Mesenchymal stem cell (in vitro differentiated cells and primary cell): ENCODE measurements around the gene CCDC27.
"Not testable (repeated sequence)": the region's sequence is repeated elsewhere in the genome, so short reads cannot be mapped to it uniquely, and the experiment has no call there.

Source experiments
- DNase-seq: peaks from one replicate; pipeline ENCODE4 v3.0.0-alpha.2; 2013
- H2AFZ ChIP-seq: one replicate; pipeline ENCODE4 v1.6.1; 2013; ENCODE audit warnings: low read depth, mild to moderate bottlenecking, control low read depth, inconsistent platforms, low read length, moderate library complexity
- H2AK5ac ChIP-seq: 2 replicates; pipeline ENCODE4 v1.6.1; 2013; ENCODE audit warnings: low read length, moderate library complexity, mild to moderate bottlenecking, inconsistent platforms; ENCODE audit not compliant: severe bottlenecking
- H2BK120ac ChIP-seq: one replicate; pipeline ENCODE4 v1.6.1; 2013; ENCODE audit warnings: low read depth, mild to moderate bottlenecking, inconsistent platforms, low read length, moderate library complexity
- H2BK12ac ChIP-seq, 2 experiments: one replicate each; pipeline ENCODE4 v1.6.1; 2013; ENCODE audit warnings: inconsistent platforms in 2 of 2, low read length in 2 of 2, mild to moderate bottlenecking in 2 of 2, moderate library complexity in 2 of 2, control low read depth in 1 of 2
- H2BK15ac ChIP-seq: one replicate; pipeline ENCODE4 v1.6.1; 2013; ENCODE audit warnings: mild to moderate bottlenecking, low read depth, inconsistent platforms; ENCODE audit not compliant: poor library complexity, severe bottlenecking
- H2BK5ac ChIP-seq: 2 replicates; pipeline ENCODE4 v1.6.1; 2013; ENCODE audit warnings: low read depth, mild to moderate bottlenecking, low read length, control low read depth, inconsistent platforms; ENCODE audit not compliant: poor library complexity, severe bottlenecking
- H3K14ac ChIP-seq, 2 experiments: one replicate each; pipeline ENCODE4 v1.6.1; 2013; ENCODE audit warnings: inconsistent platforms in 2 of 2, low read length in 2 of 2, control low read depth in 1 of 2, mild to moderate bottlenecking in 1 of 2, moderate library complexity in 1 of 2
- H3K18ac ChIP-seq, 2 experiments: one replicate each; pipeline ENCODE4 v1.6.1; 2013; ENCODE audit warnings: inconsistent platforms in 2 of 2, low read length in 2 of 2, control low read depth in 1 of 2, low read depth in 1 of 2, mild to moderate bottlenecking in 1 of 2
- H3K23ac ChIP-seq, 2 experiments: one replicate each; pipeline ENCODE4 v1.6.1; 2013; ENCODE audit warnings: inconsistent platforms in 2 of 2, low read length in 2 of 2, mild to moderate bottlenecking in 2 of 2, moderate library complexity in 2 of 2, control low read depth in 1 of 2
- H3K27ac ChIP-seq: 2 replicates; pipeline ENCODE4 v1.5.1; 2013; ENCODE audit warnings: mild to moderate bottlenecking, moderate library complexity, low read length, control low read depth, inconsistent platforms; ENCODE audit not compliant: poor library complexity, severe bottlenecking
- H3K27me3 ChIP-seq, 2 experiments: 2 replicates each; pipeline versions ENCODE4 v1.6.1 to v1.7.0; 2013; ENCODE audit warnings: low read length in 2 of 2, mild to moderate bottlenecking in 2 of 2, moderate library complexity in 2 of 2, control low read depth in 1 of 2, inconsistent platforms in 1 of 2; ENCODE audit not compliant: control insufficient read depth in 1 of 2, insufficient read depth in 1 of 2
- H3K36me3 ChIP-seq, 2 experiments: 2 replicates each; pipeline versions ENCODE4 v1.6.1 to v1.7.0; 2013; ENCODE audit warnings: low read length in 2 of 2, control low read depth in 1 of 2, inconsistent platforms in 1 of 2, low read depth in 1 of 2, mild to moderate bottlenecking in 1 of 2; ENCODE audit not compliant: insufficient read depth in 2 of 2, control insufficient read depth in 1 of 2
- H3K4ac ChIP-seq, 2 experiments: one replicate each; pipeline ENCODE4 v1.6.1; 2013; ENCODE audit warnings: inconsistent platforms in 2 of 2, low read length in 2 of 2, mild to moderate bottlenecking in 2 of 2, moderate library complexity in 2 of 2, control low read depth in 1 of 2, low read depth in 1 of 2
- H3K4me1 ChIP-seq: 2 replicates; pipeline ENCODE4 v1.6.1; 2013; ENCODE audit warnings: low read depth, low read length, control low read depth; ENCODE audit not compliant: control insufficient read depth, insufficient read depth
- H3K4me2 ChIP-seq: 2 replicates; pipeline ENCODE4 v1.6.1; 2013; ENCODE audit warnings: low read length, mild to moderate bottlenecking, inconsistent platforms; ENCODE audit not compliant: poor library complexity, severe bottlenecking
- H3K4me3 ChIP-seq, 2 experiments: 2 replicates each; pipeline versions ENCODE4 v1.5.1 to v1.7.0; 2013; ENCODE audit warnings: low read length in 2 of 2, mild to moderate bottlenecking in 2 of 2, control low read depth in 1 of 2, low read depth in 1 of 2; ENCODE audit not compliant: insufficient read depth in 1 of 2
- H3K79me1 ChIP-seq: replicated peaks from 2 replicates; pipeline ENCODE4 v1.6.1; 2013; ENCODE audit warnings: mild to moderate bottlenecking, control low read depth, low read length, inconsistent platforms; ENCODE audit not compliant: poor library complexity, severe bottlenecking
- H3K9ac ChIP-seq: 2 replicates; pipeline ENCODE4 v1.7.0; 2013; ENCODE audit warnings: mild to moderate bottlenecking, low read length, moderate library complexity
- H3K9me3 ChIP-seq: 2 replicates; pipeline ENCODE4 v1.7.0; 2013; ENCODE audit warnings: mild to moderate bottlenecking, low read length; ENCODE audit not compliant: control insufficient read depth
- H4K8ac ChIP-seq: one replicate; pipeline ENCODE4 v1.6.1; 2013; ENCODE audit warnings: inconsistent platforms, mild to moderate bottlenecking, low read length, moderate library complexity
- H4K91ac ChIP-seq: one replicate; pipeline ENCODE4 v1.6.1; 2013; ENCODE audit warnings: mild to moderate bottlenecking, low read length, inconsistent platforms
- WGBS: methylation state at CpG from one replicate; pipeline ENCODE4 v1.1.7; 2013; ENCODE audit warnings: mixed read lengths; 5-methylcytosine and 5-hydroxymethylcytosine counted together

The CCDC27 gene

DNA sequence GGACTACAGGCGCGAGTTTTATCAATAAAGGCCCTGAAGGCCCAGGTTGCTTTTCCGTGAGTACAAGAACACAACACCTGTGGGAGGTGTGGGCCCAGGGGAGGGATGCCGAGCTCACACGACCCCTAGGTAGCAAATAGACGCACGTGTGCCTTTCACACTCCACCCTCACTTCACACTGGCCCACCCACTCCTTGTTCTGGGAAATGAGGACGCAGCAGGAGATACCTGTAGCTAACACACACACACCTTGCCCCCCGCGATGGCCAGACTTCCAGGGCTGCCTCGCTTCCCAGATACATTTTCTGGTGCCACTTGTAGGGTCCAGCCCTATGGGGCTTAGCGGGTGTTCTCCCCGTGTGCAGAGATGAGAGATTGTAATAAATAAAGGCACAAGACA, 4.3 kb upstream of the CCDC27 start:
- no peak overlapping the region for H3K23ac ChIP-seq
- no peak overlapping the region for H3K18ac ChIP-seq
- H3K14ac ChIP-seq = no peak overlapping the region
- H2AFZ ChIP-seq = no peak overlapping the region
- no peak overlapping the region for H2BK120ac ChIP-seq
- WGBS = 84% methylated on average over 13 of the region's 13 CpGs
- H3K36me3 ChIP-seq = peaks cover 2 to 6% of the 10 kb centered on the region in 2 experiments
- peaks cover 16 to 27% of the 10 kb centered on the region in 2 experiments for H3K27me3 ChIP-seq
- DNase-seq = no peak
- no peaks in the 10 kb centered on the region for H3K9me3 ChIP-seq
- no peak overlapping the region for H3K4ac ChIP-seq
- H2BK15ac ChIP-seq = no peak overlapping the region
- H3K4me3 ChIP-seq = peak overlapping the region in 1 of 2 experiments; percentile 85
- H4K91ac ChIP-seq = no peak overlapping the region
- H3K4me2 ChIP-seq = no peak overlapping the region
- H3K4me1 ChIP-seq = peaks cover 26% of the 10 kb centered on the region
- no peak overlapping the region for H2AK5ac ChIP-seq
- H4K8ac ChIP-seq = peak overlapping the region; percentile 76
- peak overlapping the region; percentile 81 for H3K9ac ChIP-seq
- peaks cover 7% of the 10 kb centered on the region for H3K79me1 ChIP-seq
- no peak overlapping the region for H3K27ac ChIP-seq
- no peak overlapping the region for H2BK5ac ChIP-seq
- no peak overlapping the region for H2BK12ac ChIP-seq

DNA sequence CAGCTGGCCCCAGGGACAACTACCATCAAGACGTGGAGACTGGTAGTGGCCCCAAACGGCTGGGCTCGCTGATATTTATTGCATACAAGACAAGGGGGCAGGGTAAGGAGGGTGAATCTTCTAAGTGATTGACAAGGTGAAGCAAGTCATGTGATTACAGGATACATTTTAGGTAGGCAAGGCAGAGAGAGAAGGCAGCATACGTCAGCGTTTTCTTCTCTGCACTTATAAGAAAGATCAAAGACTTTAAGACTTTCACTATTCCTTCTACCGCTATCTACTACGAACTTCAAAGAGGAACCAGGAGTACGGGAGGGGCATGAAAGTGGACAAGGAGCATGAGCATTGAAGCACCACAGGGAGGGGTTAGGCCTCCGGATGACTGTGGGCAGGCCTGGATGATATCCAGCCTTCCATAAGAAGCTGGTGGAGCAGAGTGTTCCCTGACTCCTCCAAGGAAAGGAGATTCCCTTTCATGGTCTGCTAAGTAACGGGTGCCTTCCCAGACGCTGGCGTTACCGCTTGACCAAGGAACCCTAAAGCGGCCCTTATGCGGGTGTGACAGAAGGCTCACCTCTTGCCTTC, 3.8 kb upstream of the CCDC27 start:
- H2BK120ac ChIP-seq, H3K9ac ChIP-seq, H3K18ac ChIP-seq, H2BK12ac ChIP-seq, H3K14ac ChIP-seq, H3K4me3 ChIP-seq, H3K27ac ChIP-seq, H3K9me3 ChIP-seq, H3K36me3 ChIP-seq, H4K91ac ChIP-seq, H3K4ac ChIP-seq, H3K4me2 ChIP-seq, DNase-seq, H4K8ac ChIP-seq, H3K23ac ChIP-seq, H2BK15ac ChIP-seq, H3K79me1 ChIP-seq, H2AK5ac ChIP-seq, H2AFZ ChIP-seq, H2BK5ac ChIP-seq: not testable (repeated sequence)
- WGBS = 85% methylated on average over 7 of the region's 15 CpGs
- peaks cover 16 to 29% of the 10 kb centered on the region in 2 experiments for H3K27me3 ChIP-seq
- H3K4me1 ChIP-seq = peaks cover 26% of the 10 kb centered on the region

DNA sequence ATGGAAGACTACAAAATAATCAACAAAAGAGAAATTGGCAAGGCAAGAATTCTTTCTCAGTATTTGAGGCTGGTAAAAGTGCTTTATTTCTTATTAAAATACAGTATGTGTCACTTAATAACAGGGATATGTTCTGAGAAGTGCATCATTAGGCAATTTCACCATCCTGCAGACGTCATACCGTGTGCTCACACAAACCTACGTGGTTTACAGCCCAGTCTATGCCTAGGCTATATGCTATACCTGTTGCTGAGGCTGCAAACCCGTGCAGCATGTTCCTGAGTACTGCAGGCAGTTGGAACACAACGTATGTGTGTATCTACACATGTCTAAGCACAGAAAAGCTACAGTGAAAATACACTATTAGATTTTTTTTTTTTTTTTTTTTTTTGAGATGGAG, 2.7 kb upstream of the CCDC27 start:
- Histone ChIP-seq H4K91ac (no peak overlapping the region), H2BK5ac (no peak overlapping the region), H3K4me2 (no peak overlapping the region), H2BK15ac (no peak overlapping the region), H2AK5ac (no peak overlapping the region), H3K36me3 (peaks cover 0 to 3% of the 10 kb centered on the region in 2 experiments), H2BK12ac (no peak overlapping the region), H3K9ac (no peak overlapping the region), H3K23ac (no peak overlapping the region), H4K8ac (no peak overlapping the region), H3K4me1 (peaks cover 25% of the 10 kb centered on the region), H3K18ac (no peak overlapping the region), H2AFZ (no peak overlapping the region), H3K14ac (no peak overlapping the region), H3K27me3 (peaks cover 25 to 38% of the 10 kb centered on the region in 2 experiments), H2BK120ac (no peak overlapping the region), H3K9me3 (no peaks in the 10 kb centered on the region), H3K79me1 (peaks cover 4% of the 10 kb centered on the region), H3K27ac (no peak overlapping the region), H3K4me3 (no peak overlapping the region), H3K4ac (no peak overlapping the region)
- DNase-seq = no peak
- WGBS = 75% methylated on average over 4 of the region's 5 CpGs

DNA sequence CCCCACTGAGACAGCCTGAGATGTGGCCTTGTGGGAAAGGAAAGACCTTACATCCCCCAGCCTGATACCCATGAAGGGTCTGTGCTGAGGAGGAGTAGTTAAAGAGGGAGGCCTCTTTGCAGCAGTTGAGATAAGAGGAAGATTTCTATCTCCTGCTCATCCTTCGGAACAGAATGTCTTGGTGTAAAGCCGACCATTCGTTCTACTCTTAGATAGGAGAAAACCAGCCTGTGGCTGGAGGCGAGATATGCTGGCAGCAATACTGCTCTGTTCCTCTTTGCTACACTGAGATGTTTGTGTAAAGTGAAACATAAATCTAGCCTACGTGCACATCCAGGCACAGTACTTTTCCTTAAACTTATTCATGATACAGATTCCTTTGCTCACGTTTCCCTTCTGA, 1.5 kb upstream of the CCDC27 start:
- no peak overlapping the region for H2BK120ac ChIP-seq
- no peak overlapping the region for H2BK5ac ChIP-seq
- no peak overlapping the region for H3K23ac ChIP-seq
- no peak overlapping the region for H3K9ac ChIP-seq
- DNase-seq = no peak
- H3K79me1 ChIP-seq = peaks cover 2% of the 10 kb centered on the region
- 38% methylated on average over 6 of the region's 6 CpGs for WGBS
- no peak overlapping the region for H2BK15ac ChIP-seq
- no peaks in the 10 kb centered on the region for H3K9me3 ChIP-seq
- no peak overlapping the region for H4K8ac ChIP-seq
- H3K14ac ChIP-seq = no peak overlapping the region
- no peak overlapping the region for H2AK5ac ChIP-seq
- H3K27ac ChIP-seq = no peak overlapping the region
- peaks cover 14% of the 10 kb centered on the region for H3K4me1 ChIP-seq
- H3K36me3 ChIP-seq = no peaks in the 10 kb centered on the region
- no peak overlapping the region for H3K4ac ChIP-seq
- no peak overlapping the region for H2AFZ ChIP-seq
- H3K27me3 ChIP-seq = peaks cover 36 to 48% of the 10 kb centered on the region in 2 experiments
- no peak overlapping the region for H2BK12ac ChIP-seq
- H3K18ac ChIP-seq = no peak overlapping the region
- no peak overlapping the region for H4K91ac ChIP-seq
- H3K4me3 ChIP-seq = no peak overlapping the region
- H3K4me2 ChIP-seq = no peak overlapping the region
